ENCODE results near the gene SLC7A14. TPM values are rescaled to one million over a fixed set of nuclear protein-coding genes. Genes with fewer than 3 reads are reported as not detected.

SLC7A14 gene
- total RNA-seq, 5 donors from 2014 or later (not counting 1 experiment from before 2014, with no cell fraction given), result not detected

- H3K4me1 ChIP-seq (ENCODE audit: control insufficient read depth in 1 of 2, extremely low read depth in 1 of 2, insufficient read depth in 2 of 2, low read length in 2 of 2), result no peaks in the 10 kb centered on the region
- peaks cover 0 to 10% of the 10 kb centered on the region in 2 experiments for H3K27me3 ChIP-seq (replicated peaks in 1 of 2; ENCODE audit: control insufficient read depth in 2 of 2, extremely low read depth in 1 of 2, insufficient read depth in 2 of 2, low read length in 1 of 2)
- no peak overlapping the region for H3K4me3 Mint-ChIP-seq
- no peak overlapping the region for H3K27ac Mint-ChIP-seq
- no peaks in the 10 kb centered on the region for H3K9me3 Mint-ChIP-seq
- H3K4me1 Mint-ChIP-seq, result no peaks in the 10 kb centered on the region
- ATAC-seq (replicated peaks in 1 of 4), result no peak
- no peak for DNase-seq
- H3K27me3 Mint-ChIP-seq, result peaks cover 0 to 5% of the 10 kb centered on the region in 2 donors
- POLR2A ChIA-PET, result no interaction called here
- CTCF ChIA-PET, result no interaction called here
- no peaks in the 10 kb centered on the region for H3K36me3 ChIP-seq (ENCODE audit: control insufficient read depth in 2 of 2, extremely low read depth in 1 of 2, insufficient read depth in 1 of 2, low read length in 1 of 2)
- H3K4me3 ChIP-seq (ENCODE audit: control insufficient read depth in 1 of 2, extremely low read depth in 1 of 2, low read length in 1 of 2), result no peak overlapping the region
- no peaks in the 10 kb centered on the region for H3K9me3 ChIP-seq
- 83% methylated on average over 1 of the region's 3 CpGs for WGBS (ENCODE audit: insufficient coverage)
- no peak overlapping the region for H3K27ac ChIP-seq (ENCODE audit: low read length)
- H3K36me3 Mint-ChIP-seq, result no peaks in the 10 kb centered on the region
These were observed 94.0 kb downstream of the SLC7A14 start for GRCh38 chr3:170491901-170492300.

- DNase-seq, result no peak
- CTCF ChIA-PET, result no interaction called here
These were observed 94.9 kb downstream of the SLC7A14 start for GRCh38 chr3:170490828-170491560.

GRCh38 chr3:170488802-170489201, 97.1 kb downstream of the SLC7A14 start:
- no peak overlapping the region for H3K4me3 ChIP-seq (ENCODE audit: control insufficient read depth in 1 of 2, extremely low read depth in 1 of 2, low read length in 1 of 2)
- ChIA-PET CTCF (no interaction called here), POLR2A (no interaction called here)
- Mint-ChIP-seq H3K27ac (no peak overlapping the region), H3K4me3 (no peak overlapping the region), H3K9me3 (no peaks in the 10 kb centered on the region), H3K36me3 (no peaks in the 10 kb centered on the region), H3K27me3 (peaks cover 7 to 14% of the 10 kb centered on the region in 2 donors), H3K4me1 (no peaks in the 10 kb centered on the region)
- DNase-seq, result no peak
- H3K9me3 ChIP-seq, result no peaks in the 10 kb centered on the region
- H3K4me1 ChIP-seq (ENCODE audit: control insufficient read depth in 1 of 2, extremely low read depth in 1 of 2, insufficient read depth in 2 of 2, low read length in 2 of 2), result no peaks in the 10 kb centered on the region
- no peak overlapping the region for H3K27ac ChIP-seq (ENCODE audit: low read length)
- H3K36me3 ChIP-seq (ENCODE audit: control insufficient read depth in 2 of 2, extremely low read depth in 1 of 2, insufficient read depth in 1 of 2, low read length in 1 of 2), result no peaks in the 10 kb centered on the region
- no CpG with 5 or more reads among the region's 4 CpGs for WGBS (ENCODE audit: insufficient coverage)
- H3K27me3 ChIP-seq (replicated peaks in 1 of 2; ENCODE audit: control insufficient read depth in 2 of 2, extremely low read depth in 1 of 2, insufficient read depth in 2 of 2, low read length in 1 of 2), result peaks cover 0 to 7% of the 10 kb centered on the region in 2 experiments
- ATAC-seq (replicated peaks in 1 of 4), result no peak

More at GRCh38 chr3:170490828-170491560, 94.9 kb downstream of the SLC7A14 start:
- no peak overlapping the region for H3K27ac Mint-ChIP-seq
- Histone ChIP-seq H3K36me3 (ENCODE audit: control insufficient read depth in 2 of 2, extremely low read depth in 1 of 2, insufficient read depth in 1 of 2, low read length in 1 of 2) (no peaks in the 10 kb centered on the region), H3K4me3 (ENCODE audit: control insufficient read depth in 1 of 2, extremely low read depth in 1 of 2, low read length in 1 of 2) (no peak overlapping the region), H3K9me3 (no peaks in the 10 kb centered on the region), H3K27ac (ENCODE audit: low read length) (no peak overlapping the region), H3K4me1 (ENCODE audit: control insufficient read depth in 1 of 2, extremely low read depth in 1 of 2, insufficient read depth in 2 of 2, low read length in 2 of 2) (no peaks in the 10 kb centered on the region), H3K27me3 (replicated peaks in 1 of 2; ENCODE audit: control insufficient read depth in 2 of 2, extremely low read depth in 1 of 2, insufficient read depth in 2 of 2, low read length in 1 of 2) (peaks cover 0 to 5% of the 10 kb centered on the region in 2 experiments)
- no peaks in the 10 kb centered on the region for H3K9me3 Mint-ChIP-seq
- peaks cover 0 to 10% of the 10 kb centered on the region in 2 donors for H3K27me3 Mint-ChIP-seq
- no CpG with 5 or more reads among the region's 2 CpGs for WGBS (ENCODE audit: insufficient coverage)
- ATAC-seq (replicated peaks in 1 of 4), result no peak
- POLR2A ChIA-PET, result no interaction called here
- no peaks in the 10 kb centered on the region for H3K4me1 Mint-ChIP-seq
- H3K4me3 Mint-ChIP-seq, result no peak overlapping the region
- H3K36me3 Mint-ChIP-seq, result no peaks in the 10 kb centered on the region

- H3K9me3 Mint-ChIP-seq, result no peaks in the 10 kb centered on the region
- POLR2A ChIA-PET, result no interaction called here
- no peak overlapping the region for H3K4me3 ChIP-seq (ENCODE audit: control insufficient read depth in 1 of 2, extremely low read depth in 1 of 2, low read length in 1 of 2)
- DNase-seq (no peak), ATAC-seq (replicated peaks in 1 of 4) (no peak)
- CTCF ChIA-PET, result no interaction called here
- no peak overlapping the region for H3K4me3 Mint-ChIP-seq
- H3K27me3 Mint-ChIP-seq, result peaks cover 7 to 14% of the 10 kb centered on the region in 2 donors
- peaks cover 0 to 10% of the 10 kb centered on the region in 2 experiments for H3K27me3 ChIP-seq (replicated peaks in 1 of 2; ENCODE audit: control insufficient read depth in 2 of 2, extremely low read depth in 1 of 2, insufficient read depth in 2 of 2, low read length in 1 of 2)
- H3K4me1 ChIP-seq (ENCODE audit: control insufficient read depth in 1 of 2, extremely low read depth in 1 of 2, insufficient read depth in 2 of 2, low read length in 2 of 2), result no peaks in the 10 kb centered on the region
- H3K36me3 Mint-ChIP-seq, result no peaks in the 10 kb centered on the region
- H3K9me3 ChIP-seq, result no peaks in the 10 kb centered on the region
- 60% methylated on average over 1 of the region's 3 CpGs for WGBS (ENCODE audit: insufficient coverage)
- no peaks in the 10 kb centered on the region for H3K4me1 Mint-ChIP-seq
- no peak overlapping the region for H3K27ac Mint-ChIP-seq
- no peak overlapping the region for H3K27ac ChIP-seq (ENCODE audit: low read length)
- H3K36me3 ChIP-seq (ENCODE audit: control insufficient read depth in 2 of 2, extremely low read depth in 1 of 2, insufficient read depth in 1 of 2, low read length in 1 of 2), result no peaks in the 10 kb centered on the region
These were observed 98.8 kb downstream of the SLC7A14 start for GRCh38 chr3:170487031-170487430.

- Histone ChIP-seq H3K4me3 (ENCODE audit: control insufficient read depth in 1 of 2, extremely low read depth in 1 of 2, low read length in 1 of 2) (no peak overlapping the region), H3K9me3 (no peaks in the 10 kb centered on the region), H3K36me3 (ENCODE audit: control insufficient read depth in 2 of 2, extremely low read depth in 1 of 2, insufficient read depth in 1 of 2, low read length in 1 of 2) (no peaks in the 10 kb centered on the region), H3K27ac (ENCODE audit: low read length) (no peak overlapping the region), H3K4me1 (ENCODE audit: control insufficient read depth in 1 of 2, extremely low read depth in 1 of 2, insufficient read depth in 2 of 2, low read length in 2 of 2) (no peaks in the 10 kb centered on the region), H3K27me3 (replicated peaks in 1 of 2; ENCODE audit: control insufficient read depth in 2 of 2, extremely low read depth in 1 of 2, insufficient read depth in 2 of 2, low read length in 1 of 2) (peaks cover 0 to 10% of the 10 kb centered on the region in 2 experiments)
- H3K27ac Mint-ChIP-seq, result no peak overlapping the region
- CTCF ChIA-PET, result no interaction called here
- peaks cover 7 to 14% of the 10 kb centered on the region in 2 donors for H3K27me3 Mint-ChIP-seq
- POLR2A ChIA-PET, result no interaction called here
- no peak for DNase-seq
- ATAC-seq (replicated peaks in 1 of 4), result no peak
- WGBS (ENCODE audit: insufficient coverage), result 67% methylated on average over 1 of the region's 9 CpGs
- no peaks in the 10 kb centered on the region for H3K9me3 Mint-ChIP-seq
- no peaks in the 10 kb centered on the region for H3K4me1 Mint-ChIP-seq
- no peaks in the 10 kb centered on the region for H3K36me3 Mint-ChIP-seq
- H3K4me3 Mint-ChIP-seq, result no peak overlapping the region
These were observed 99.5 kb downstream of the SLC7A14 start for GRCh38 chr3:170486398-170486797.

GRCh38 chr3:170485696-170486095, 100.2 kb downstream of the SLC7A14 start:
- Mint-ChIP-seq H3K27me3 (peaks cover 7 to 14% of the 10 kb centered on the region in 2 donors), H3K36me3 (no peaks in the 10 kb centered on the region), H3K27ac (no peak overlapping the region), H3K4me1 (no peaks in the 10 kb centered on the region), H3K4me3 (no peak overlapping the region), H3K9me3 (no peaks in the 10 kb centered on the region)
- ChIA-PET POLR2A (no interaction called here), CTCF (no interaction called here)
- no peak overlapping the region for H3K4me3 ChIP-seq (ENCODE audit: control insufficient read depth in 1 of 2, extremely low read depth in 1 of 2, low read length in 1 of 2)
- H3K36me3 ChIP-seq (ENCODE audit: control insufficient read depth in 2 of 2, extremely low read depth in 1 of 2, insufficient read depth in 1 of 2, low read length in 1 of 2), result no peaks in the 10 kb centered on the region
- DNase-seq (no peak), ATAC-seq (replicated peaks in 1 of 4) (no peak)
- 90% methylated on average over 4 of the region's 4 CpGs for WGBS (ENCODE audit: insufficient coverage)
- no peaks in the 10 kb centered on the region for H3K4me1 ChIP-seq (ENCODE audit: control insufficient read depth in 1 of 2, extremely low read depth in 1 of 2, insufficient read depth in 2 of 2, low read length in 2 of 2)
- no peak overlapping the region for H3K27ac ChIP-seq (ENCODE audit: low read length)
- H3K27me3 ChIP-seq (replicated peaks in 1 of 2; ENCODE audit: control insufficient read depth in 2 of 2, extremely low read depth in 1 of 2, insufficient read depth in 2 of 2, low read length in 1 of 2), result peaks cover 0 to 10% of the 10 kb centered on the region in 2 experiments
- H3K9me3 ChIP-seq, result no peaks in the 10 kb centered on the region
